ENCODE results near the gene SLC22A15.

- no peak for TF ChIP-seq CTCF (IDR thresholded peaks at IDR 0.05)
- TF ChIP-seq POLR2A (IDR thresholded peaks at IDR 0.05), result no peak
- TF ChIP-seq POLR2AphosphoS5 (IDR thresholded peaks at IDR 0.05), result no peak
Measured at GRCh38 chr1:116076831-116077230, 100.5 kb downstream of the SLC22A15 start.
